DND-41 (cell line): Measurements from ENCODE around the gene ZNF892.
"Not testable (repeated sequence)": the region's sequence is repeated elsewhere in the genome, so short reads cannot be mapped to it uniquely, and the experiment has no call there.

Experiments used
- ATAC-seq: fragments of 200-7000 bp; cut with Tn5 transposase; 3 replicates; pipeline ENCODE4 v1.9.1; 2021; ENCODE audit warnings: low read depth; ENCODE audit not compliant: insufficient read depth
- DNase-seq: peaks from one replicate; pipeline ENCODE4 v3.0.0-alpha.2; 2020
- H2AFZ ChIP-seq: 2 replicates; pipeline ENCODE4 v1.6.0; 2012; ENCODE audit warnings: low read depth, low read length
- H3K27ac ChIP-seq: 2 replicates; pipeline ENCODE4 v1.5.1; 2012; ENCODE audit warnings: low read length, inconsistent platforms
- H3K27me3 ChIP-seq: fragments of 200-600 bp; sonication (generic); 2 replicates; pipeline ENCODE4 v1.6.0; 2012; ENCODE audit warnings: low read length, mild to moderate bottlenecking, inconsistent platforms; ENCODE audit not compliant: insufficient read depth, poor library complexity
- H3K36me3 ChIP-seq: 2 replicates; pipeline ENCODE4 v1.5.1; 2012; ENCODE audit warnings: low read length, inconsistent platforms; ENCODE audit not compliant: insufficient read depth
- H3K4me1 ChIP-seq: 2 replicates; pipeline ENCODE4 v1.5.1; 2012; ENCODE audit warnings: mild to moderate bottlenecking, low read length; ENCODE audit not compliant: insufficient read depth
- H3K4me2 ChIP-seq: 2 replicates; pipeline ENCODE4 v1.6.0; 2012; ENCODE audit warnings: mild to moderate bottlenecking, moderate library complexity, low read length, inconsistent platforms; ENCODE audit not compliant: insufficient read depth
- H3K4me3 ChIP-seq, 2 experiments: fragments of 200-600 bp in 1 of 2; shearing (Covaris generic) in 1 of 2; 2 replicates each; pipeline ENCODE4 v1.5.1; 2012 to 2016; ENCODE audit warnings: inconsistent platforms in 2 of 2, low read length in 2 of 2, mild to moderate bottlenecking in 2 of 2, low read depth in 1 of 2, moderate library complexity in 1 of 2
- H3K79me2 ChIP-seq: 2 replicates; pipeline ENCODE4 v1.6.0; 2012; ENCODE audit warnings: low read length, inconsistent platforms; ENCODE audit not compliant: insufficient read depth
- H3K9ac ChIP-seq: 2 replicates; pipeline ENCODE4 v1.6.0; 2012; ENCODE audit warnings: low read depth, mild to moderate bottlenecking, inconsistent platforms, low read length, moderate library complexity
- H3K9me3 ChIP-seq: 2 replicates; pipeline ENCODE4 v1.5.1; 2012; ENCODE audit warnings: low read length, moderate library complexity, mild to moderate bottlenecking, inconsistent platforms; ENCODE audit not compliant: insufficient read depth, severe bottlenecking
- H4K20me1 ChIP-seq: 2 replicates; pipeline ENCODE4 v1.6.0; 2012; ENCODE audit warnings: low read length; ENCODE audit not compliant: insufficient read depth
- EZH2 ChIP-seq: IDR thresholded peaks from 3 replicates; pipeline ENCODE4 v1.6.1; 2012; ENCODE audit warnings: borderline replicate concordance, low read depth, mild to moderate bottlenecking, moderate library complexity, low read length, inconsistent platforms; ENCODE audit not compliant: severe bottlenecking
- TF ChIP-seq, protein P1 (sequence below): IDR thresholded peaks from 2 replicates; pipeline ENCODE4 v1.5.1; 2012; ENCODE audit warnings: borderline replicate concordance, low read length, moderate library complexity, mild to moderate bottlenecking; ENCODE audit not compliant: poor library complexity, severe bottlenecking; ENCODE audit errors: extremely low read depth

The ZNF892 gene

DNA sequence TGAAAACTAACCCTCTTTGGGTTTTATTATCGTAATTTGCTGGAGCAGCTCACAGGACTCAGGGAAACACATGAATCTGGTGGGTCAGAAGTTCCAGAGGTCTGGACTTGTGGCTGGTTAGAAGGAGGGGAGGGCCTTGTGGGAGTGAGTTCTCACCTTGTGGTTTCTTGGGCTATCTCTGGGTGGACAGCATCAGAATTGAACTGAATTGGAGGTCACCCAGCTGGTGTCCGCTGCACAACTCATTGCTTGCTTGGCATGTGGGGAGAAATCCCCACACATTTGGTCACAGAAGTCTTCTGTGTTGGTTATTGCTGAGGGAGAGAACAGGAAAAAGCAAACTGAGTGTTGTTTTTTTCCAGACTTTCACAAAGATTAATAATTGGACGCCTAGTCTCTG is 27.5 kb downstream of the ZNF892 start:
- Histone ChIP-seq H3K27me3 (no peaks in the 10 kb centered on the region), H3K9me3 (no peaks in the 10 kb centered on the region), H3K36me3 (no peaks in the 10 kb centered on the region), H3K27ac (no peak overlapping the region), H3K4me3 (no peak overlapping the region), H2AFZ (no peak overlapping the region), H3K79me2 (no peaks in the 10 kb centered on the region), H4K20me1 (no peaks in the 10 kb centered on the region), H3K9ac (no peak overlapping the region), H3K4me2 (no peak overlapping the region), H3K4me1 (no peaks in the 10 kb centered on the region)
- no peak for ATAC-seq
- DNase-seq: no peak
- no peak for TF ChIP-seq EZH2
- TF ChIP-seq, protein P1, sequence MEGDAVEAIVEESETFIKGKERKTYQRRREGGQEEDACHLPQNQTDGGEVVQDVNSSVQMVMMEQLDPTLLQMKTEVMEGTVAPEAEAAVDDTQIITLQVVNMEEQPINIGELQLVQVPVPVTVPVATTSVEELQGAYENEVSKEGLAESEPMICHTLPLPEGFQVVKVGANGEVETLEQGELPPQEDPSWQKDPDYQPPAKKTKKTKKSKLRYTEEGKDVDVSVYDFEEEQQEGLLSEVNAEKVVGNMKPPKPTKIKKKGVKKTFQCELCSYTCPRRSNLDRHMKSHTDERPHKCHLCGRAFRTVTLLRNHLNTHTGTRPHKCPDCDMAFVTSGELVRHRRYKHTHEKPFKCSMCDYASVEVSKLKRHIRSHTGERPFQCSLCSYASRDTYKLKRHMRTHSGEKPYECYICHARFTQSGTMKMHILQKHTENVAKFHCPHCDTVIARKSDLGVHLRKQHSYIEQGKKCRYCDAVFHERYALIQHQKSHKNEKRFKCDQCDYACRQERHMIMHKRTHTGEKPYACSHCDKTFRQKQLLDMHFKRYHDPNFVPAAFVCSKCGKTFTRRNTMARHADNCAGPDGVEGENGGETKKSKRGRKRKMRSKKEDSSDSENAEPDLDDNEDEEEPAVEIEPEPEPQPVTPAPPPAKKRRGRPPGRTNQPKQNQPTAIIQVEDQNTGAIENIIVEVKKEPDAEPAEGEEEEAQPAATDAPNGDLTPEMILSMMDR: no peak

DNA sequence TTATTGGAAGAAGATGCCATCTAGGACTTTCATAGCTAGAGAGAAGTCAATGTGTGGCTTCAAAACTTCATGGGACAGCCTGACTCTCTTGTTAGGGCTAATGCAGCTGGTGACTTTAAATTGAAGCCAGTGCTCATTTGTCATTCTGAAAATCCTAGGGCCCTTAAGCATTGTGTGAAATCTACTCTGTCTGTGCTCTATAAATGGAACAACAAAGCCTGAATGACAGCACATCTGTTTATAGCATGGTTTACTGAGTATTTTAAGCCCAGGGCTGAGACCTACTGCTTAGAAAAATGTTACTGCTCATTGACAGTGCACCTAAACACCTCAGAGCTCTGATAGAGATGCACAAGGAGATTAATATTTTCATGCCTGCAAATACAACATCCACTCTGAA is 30.8 kb downstream of the ZNF892 start:
- TF ChIP-seq EZH2: no peak
- TF ChIP-seq, protein P1: no peak
- Histone ChIP-seq H3K4me3 (no peak overlapping the region), H4K20me1 (no peaks in the 10 kb centered on the region), H3K9ac (no peak overlapping the region), H3K9me3 (peaks cover 12% of the 10 kb centered on the region), H3K79me2 (no peaks in the 10 kb centered on the region), H2AFZ (no peak overlapping the region), H3K4me2 (no peak overlapping the region), H3K27me3 (no peaks in the 10 kb centered on the region), H3K27ac (no peak overlapping the region), H3K4me1 (no peaks in the 10 kb centered on the region), H3K36me3 (no peaks in the 10 kb centered on the region)
- DNase-seq (no peak), ATAC-seq (no peak)

DNA sequence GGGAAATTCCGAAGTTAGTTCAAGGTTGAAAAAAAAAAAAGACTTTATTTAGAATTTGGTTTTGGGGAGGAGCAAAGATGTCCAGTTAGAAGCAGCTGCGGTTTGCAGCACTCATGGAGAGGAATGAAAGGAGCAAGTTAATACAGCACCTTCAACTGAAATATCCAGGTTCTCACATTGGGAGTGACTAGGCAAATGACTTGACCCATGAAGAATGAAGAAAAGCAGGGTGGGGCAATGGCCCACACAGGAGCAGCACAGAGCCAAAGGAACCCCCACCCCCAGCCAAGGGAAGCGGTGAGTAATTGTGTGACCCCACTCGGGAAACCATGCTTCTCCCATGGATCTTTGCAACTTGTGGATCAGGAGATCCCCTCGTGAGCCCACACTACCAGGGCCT is 32.8 kb downstream of the ZNF892 start:
- no peak for DNase-seq
- Histone ChIP-seq H2AFZ (no peak overlapping the region), H3K79me2 (no peaks in the 10 kb centered on the region), H3K4me2 (no peak overlapping the region), H3K27ac (no peak overlapping the region), H3K4me1 (no peaks in the 10 kb centered on the region), H3K9ac (no peak overlapping the region), H4K20me1 (no peaks in the 10 kb centered on the region), H3K4me3 (no peak overlapping the region), H3K9me3 (peaks cover 12% of the 10 kb centered on the region), H3K27me3 (no peaks in the 10 kb centered on the region), H3K36me3 (no peaks in the 10 kb centered on the region)
- TF ChIP-seq, protein P1: no peak
- TF ChIP-seq EZH2: no peak
- ATAC-seq: no peak

DNA sequence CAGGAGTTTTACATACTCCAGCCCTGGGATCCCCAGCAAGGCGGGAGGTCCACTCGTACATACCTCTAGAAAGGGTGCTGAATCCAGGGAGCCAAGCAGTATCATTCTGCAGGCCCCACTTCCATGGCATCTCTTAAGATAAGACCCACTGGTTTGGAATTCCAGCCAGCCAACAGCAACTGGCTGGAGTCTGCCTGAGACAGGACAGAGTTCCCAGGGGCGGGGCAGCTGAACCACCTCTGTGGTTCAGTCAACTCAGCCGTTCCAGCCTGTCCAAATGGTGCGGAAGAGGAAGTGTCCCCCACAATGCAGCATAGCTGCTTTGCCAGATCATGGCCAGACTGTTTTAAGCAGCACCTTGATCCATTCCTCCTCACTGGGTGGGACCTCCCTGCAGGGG is 33.2 kb downstream of the ZNF892 start:
- Histone ChIP-seq H3K4me3 (no peak overlapping the region), H4K20me1 (no peaks in the 10 kb centered on the region), H3K9me3 (peaks cover 12% of the 10 kb centered on the region), H2AFZ (no peak overlapping the region), H3K9ac (no peak overlapping the region), H3K4me2 (no peak overlapping the region), H3K27me3 (no peaks in the 10 kb centered on the region), H3K79me2 (no peaks in the 10 kb centered on the region), H3K4me1 (no peaks in the 10 kb centered on the region), H3K36me3 (no peaks in the 10 kb centered on the region), H3K27ac (no peak overlapping the region)
- TF ChIP-seq, protein P1: no peak
- TF ChIP-seq EZH2: no peak
- DNase-seq (no peak), ATAC-seq (no peak)

DNA sequence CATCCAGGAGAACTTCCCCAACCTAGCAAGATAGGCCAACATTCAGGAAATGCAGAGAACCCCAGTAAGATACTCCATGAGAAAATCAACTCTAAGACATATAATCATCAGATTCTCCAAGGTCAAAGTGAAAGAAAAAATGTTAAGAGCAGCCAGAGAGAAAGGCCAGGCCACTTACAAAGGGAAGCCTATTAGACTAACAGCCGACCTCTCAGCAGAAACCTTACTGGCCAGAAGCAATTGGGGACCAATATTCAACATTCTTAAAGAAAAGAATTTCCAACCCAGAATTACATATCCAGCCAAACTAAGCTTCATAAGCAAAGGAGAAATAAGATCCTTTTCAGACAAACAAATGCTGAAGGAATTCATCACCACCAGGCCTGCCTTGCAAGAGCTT is 34.8 kb downstream of the ZNF892 start:
- H3K27ac ChIP-seq: not testable (repeated sequence)

More for the DNA sequence above, 34.8 kb downstream of the ZNF892 start:
- peaks cover 12% of the 10 kb centered on the region for H3K9me3 ChIP-seq
- ATAC-seq, DNase-seq, H3K4me3 ChIP-seq, H3K9ac ChIP-seq, H4K20me1 ChIP-seq, H3K4me2 ChIP-seq, H3K79me2 ChIP-seq, H3K27me3 ChIP-seq, H2AFZ ChIP-seq, H3K4me1 ChIP-seq, H3K36me3 ChIP-seq: not testable (repeated sequence)
